GM12878 (cell line): ENCODE results near the gene MPP2. TPM values are rescaled to one million over a fixed set of nuclear protein-coding genes. Genes with fewer than 3 reads are reported as not detected.

Source experiments
- ATAC-seq: fragments of 200-7000 bp; cut with Tn5 transposase; 3 replicates; pipeline ENCODE4 v1.9.1; 2020; ENCODE audit warnings: mild to moderate bottlenecking, moderate library complexity
- BruUV-seq: library from RNA; stranded (reverse); fragments of 400-500 nt; replicated peaks from 2 replicates; lab custom pipeline; 2021; lab: Mats Ljungman, UMichigan
- CTCF ChIA-PET: fragments of 300-600 bp; sonication (Branson Sonifier 250); formaldehyde crosslinking; extraction: SDS; loops from one replicate; lab custom pipeline; 2021; ENCODE audit warnings: inconsistent platforms; lab: Yijun Ruan, JAX
- POLR2A ChIA-PET: fragments of 350-600 bp; formaldehyde crosslinking; extraction: SDS; loops from one replicate; lab custom pipeline; 2021; ENCODE audit warnings: inconsistent platforms; lab: Charles Lee
- RAD21 ChIA-PET: fragments of 300-600 bp; sonication (Branson Sonifier 250); formaldehyde crosslinking; loops from one replicate; lab custom pipeline; 2023; ENCODE audit warnings: antibody characterized with exemption; ENCODE audit not compliant: unreplicated experiment; lab: Charles Lee
- SMC1A ChIA-PET: fragments of 300-600 bp; sonication (Branson Sonifier 250); formaldehyde crosslinking; loops from one replicate; lab custom pipeline; 2023; ENCODE audit not compliant: unreplicated experiment, uncharacterized antibody; lab: Charles Lee
- DNase-seq: peaks from one replicate; pipeline ENCODE4 v3.0.0-alpha.2; 2011; ENCODE audit warnings: low read depth, low spot score
- FAIRE-seq: peaks from 3 replicates; lab custom pipeline; 2011; peaks lifted over from hg19 to GRCh38; lab: Jason Lieb, UNC
- H2AFZ ChIP-seq: 2 replicates; pipeline ENCODE4 v1.6.0; 2011; ENCODE audit warnings: low read depth, low read length, control low read depth; ENCODE audit not compliant: control insufficient read depth
- H3K27ac ChIP-seq: 2 replicates; pipeline ENCODE4 v1.5.1; 2011; ENCODE audit warnings: control low read depth; ENCODE audit not compliant: control insufficient read depth, insufficient read depth
- H3K27me3 ChIP-seq, 2 experiments: replicated peaks in 1 of 2; 2 replicates each; pipeline versions ENCODE4 v1.6.0 to v1.6.1; 2011; ENCODE audit warnings: low read length in 1 of 2; ENCODE audit not compliant: control insufficient read depth in 2 of 2, insufficient read depth in 2 of 2
- H3K36me3 ChIP-seq, 2 experiments: 2 replicates each; pipeline ENCODE4 v1.5.1; 2011; ENCODE audit warnings: low read length in 1 of 2; ENCODE audit not compliant: control insufficient read depth in 2 of 2, insufficient read depth in 2 of 2
- H3K4me1 ChIP-seq: 2 replicates; pipeline ENCODE4 v1.6.1; 2011; ENCODE audit warnings: mild to moderate bottlenecking, low read length, moderate library complexity, mixed read lengths; ENCODE audit not compliant: control insufficient read depth, insufficient read depth
- H3K4me2 ChIP-seq: 2 replicates; pipeline ENCODE4 v1.6.0; 2011; ENCODE audit warnings: control low read depth; ENCODE audit not compliant: control insufficient read depth, insufficient read depth
- H3K4me3 ChIP-seq: fragments of 200-600 bp; sonication (generic); 2 replicates; pipeline ENCODE4 v1.5.1; 2016
- H3K79me2 ChIP-seq: 2 replicates; pipeline ENCODE4 v1.6.0; 2011; ENCODE audit warnings: low read length; ENCODE audit not compliant: control insufficient read depth, insufficient read depth
- H3K9ac ChIP-seq: 2 replicates; pipeline ENCODE4 v1.8.0; 2011; ENCODE audit warnings: low read length, control low read depth, mixed read lengths; ENCODE audit not compliant: control insufficient read depth, insufficient read depth
- H3K9me3 ChIP-seq: replicated peaks from 3 replicates; pipeline ENCODE4 v1.5.1; 2011; ENCODE audit warnings: mild to moderate bottlenecking, low read length; ENCODE audit not compliant: control insufficient read depth, insufficient read depth
- H4K20me1 ChIP-seq: 2 replicates; pipeline ENCODE4 v1.6.0; 2011; ENCODE audit not compliant: control insufficient read depth, insufficient read depth
- CHD4 ChIP-seq: fragments of 200-600 bp; sonication (generic); IDR thresholded peaks from 2 replicates; pipeline ENCODE4 v1.6.1; 2016; ENCODE audit warnings: mild to moderate bottlenecking
- EGR1 ChIP-seq, 2 experiments: IDR thresholded peaks; 1 replicate in 1 of 2; 2 replicates in 1 of 2; pipeline ENCODE4 v1.6.1; 2011 to 2012; ENCODE audit warnings: low read depth in 2 of 2, low read length in 2 of 2, borderline replicate concordance in 1 of 2, mild to moderate bottlenecking in 1 of 2, moderate library complexity in 1 of 2
- WGBS: methylation state at CpG from one replicate; pipeline ENCODE4 v1.1.6; 2016; ENCODE audit warnings: low lambda C conversion rate; ENCODE audit not compliant: insufficient replicate concordance, insufficient coverage; ENCODE audit errors: missing lambda C conversion rate; 5-methylcytosine and 5-hydroxymethylcytosine counted together
- in situ Hi-C: fragments of 300-500 bp; cut with MboI; formaldehyde crosslinking; loops from 9 replicates; pipeline ENCODE4 v1.14.3; 2018; ENCODE audit warnings: mixed read lengths
- intact Hi-C: fragments of 100-400 bp; cut with micrococcal nuclease; formaldehyde crosslinking; loops from one replicate; pipeline ENCODE4 v1.14.2; 2022; ENCODE audit not compliant: unreplicated experiment
- polyA plus RNA-seq, 11 experiments: library from polyadenylated mRNA; depleted of rRNA in 4 of 11; unstranded in 6 of 11; stranded (reverse) in 5 of 11; fragments of >200 nt; fragmentation: Nextera tagmentation in 4 of 11; fragmentation: Illumina TruSeq in 1 of 11; extraction: Ambion mirVana in 4 of 11; extraction: Trizol in 1 of 11; gene quantifications; 1 replicate in 1 of 11; 2 replicates in 10 of 11; pipeline versions ENCODE4 v1.2.1 to v1.2.3, GENCODE V29; 2011 to 2016; ENCODE audit warnings: inconsistent platforms in 2 of 11, missing spikeins in 2 of 11, low read depth in 1 of 11
- total RNA-seq, 4 experiments: library from RNA; depleted of rRNA in 3 of 4; stranded (reverse); fragments of >200 nt in 3 of 4; fragmentation: Illumina TruSeq in 1 of 4; extraction: Trizol in 1 of 4; gene quantifications; 2 replicates each; pipeline versions ENCODE4 v1.2.1 to v1.2.3, GENCODE V29; 2013 to 2021

The MPP2 gene
- total and polyA plus RNA-seq, 10 of the 15 experiments (the other 5 are each of a cell fraction or from before 2014, with no cell fraction given): 0.02 to 0.23 (median 0.15) TPM; not detected in 2

GRCh38 chr17:43877031-43877430 lies 30.3 kb downstream of the MPP2 start:
- no peak for FAIRE-seq
- CTCF ChIA-PET: interaction anchor here (1.3 to 2.6 kb wide), 3 partner anchors 10 to 30 kb away, joined by 3 to 10 read pairs (median 5); partner anchors contain the start of gene CD300LG
- RAD21 ChIA-PET: no interaction called here
- no peak overlapping the region for H2AFZ ChIP-seq
- TF ChIP-seq EGR1 (IDR thresholded peaks at IDR 0.05; ENCODE audit: borderline replicate concordance in 1 of 2, low read depth in 2 of 2, low read length in 2 of 2): no peak
- no peaks in the 10 kb centered on the region for H3K27me3 ChIP-seq
- H3K27ac ChIP-seq: no peak overlapping the region
- intact Hi-C loops (loop anchor here (10.0 kb wide), 1 partner anchor 118 kb away; no protein-coding TSS in a partner anchor), in situ Hi-C loops (no loop called here)
- 30% methylated on average over 7 of the region's 7 CpGs for WGBS
- H4K20me1 ChIP-seq: no peaks in the 10 kb centered on the region
- no peaks in the 10 kb centered on the region for H3K4me1 ChIP-seq
- ATAC-seq: no peak
- no peak overlapping the region for H3K4me2 ChIP-seq
- H3K36me3 ChIP-seq: no peaks in the 10 kb centered on the region
- no TSS peak for BruUV-seq
- no peaks in the 10 kb centered on the region for H3K79me2 ChIP-seq
- H3K4me3 ChIP-seq: no peak overlapping the region
- POLR2A ChIA-PET: interaction anchor here (0.6 to 1.0 kb wide), 2 partner anchors 12 to 509 kb away, joined by 3 read pairs; no protein-coding TSS in a partner anchor
- H3K9ac ChIP-seq: no peak overlapping the region
- no peak for DNase-seq
- no peaks in the 10 kb centered on the region for H3K9me3 ChIP-seq
- SMC1A ChIA-PET: no interaction called here

- Histone ChIP-seq H3K4me1 (no peaks in the 10 kb centered on the region), H3K4me2 (no peak overlapping the region), H3K9me3 (no peaks in the 10 kb centered on the region), H3K27me3 (no peaks in the 10 kb centered on the region), H4K20me1 (no peaks in the 10 kb centered on the region), H3K4me3 (no peak overlapping the region), H3K79me2 (no peaks in the 10 kb centered on the region), H3K9ac (no peak overlapping the region), H3K27ac (no peak overlapping the region), H3K36me3 (no peaks in the 10 kb centered on the region), H2AFZ (no peak overlapping the region)
- in situ Hi-C loops: no loop called here
- WGBS: 6% methylated on average over 3 of the region's 3 CpGs
- ChIA-PET RAD21 (no interaction called here), CTCF (no interaction called here), POLR2A (no interaction called here), SMC1A (no interaction called here)
- DNase-seq (no peak), FAIRE-seq (no peak), ATAC-seq (no peak)
- BruUV-seq: no TSS peak
- TF ChIP-seq CHD4: no peak
- intact Hi-C loops: loop anchor here (10.0 kb wide), 1 partner anchor 119 kb away; no protein-coding TSS in a partner anchor
These were observed 31.7 kb downstream of the MPP2 start for GRCh38 chr17:43875476-43876147.
